ENCODE data around the gene ADCK2. TPM values are rescaled to one million over a fixed set of nuclear protein-coding genes. Genes with fewer than 3 reads are reported as not detected.
"Not testable (repeated sequence)": the region's sequence is repeated elsewhere in the genome, so short reads cannot be mapped to it uniquely, and the experiment has no call there.

The ADCK2 gene
- polyA plus RNA-seq, 1 of the 3 experiments (the other 2 are of a cell fraction) = 19.0 TPM

DNA sequence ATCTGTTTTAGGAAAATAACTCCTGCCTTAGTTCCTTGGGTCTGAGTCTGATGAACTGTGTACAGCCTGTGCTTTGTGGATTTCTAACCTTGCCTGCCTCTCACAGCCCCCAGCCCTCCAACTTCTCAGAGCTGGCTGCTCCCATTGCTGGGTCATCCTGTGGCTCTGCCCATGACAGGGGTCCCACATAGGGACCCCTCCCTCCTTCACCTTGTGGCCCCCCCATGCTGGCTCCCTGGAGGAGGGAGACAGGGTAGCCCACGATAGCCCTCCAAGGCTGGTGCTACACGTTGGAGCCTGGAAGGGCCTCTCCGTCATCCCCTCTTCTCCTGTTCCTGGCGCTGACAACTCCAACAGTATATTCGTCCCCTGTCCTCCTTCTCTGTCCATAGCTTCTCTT, 29.3 kb upstream of the ADCK2 start:
- WGBS (ENCODE audit: low lambda C conversion rate) = 90% methylated on average over 5 of the region's 5 CpGs

DNA sequence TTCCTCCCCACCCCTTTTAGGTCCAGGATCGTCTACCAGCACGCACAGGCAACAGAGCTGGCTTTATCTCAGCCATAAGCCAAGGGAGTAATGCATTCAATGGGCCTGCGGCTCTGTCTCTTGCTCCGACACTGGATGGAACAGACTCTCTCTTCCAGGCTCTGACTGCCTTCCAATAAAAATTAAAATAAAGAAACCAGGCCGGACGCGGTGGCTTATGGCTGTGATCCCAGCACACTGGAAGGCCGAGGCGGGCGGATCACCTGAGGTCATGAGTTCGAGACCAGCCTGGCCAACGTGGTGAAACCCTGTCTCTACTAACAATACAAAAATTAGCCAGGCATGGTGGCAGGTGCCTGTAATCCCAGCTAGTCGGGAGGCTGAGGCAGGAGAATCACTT, 28.0 kb upstream of the ADCK2 start:
- POLR2A ChIA-PET = not testable (repeated sequence)

More for the DNA sequence above, 29.3 kb upstream of the ADCK2 start:
- Histone ChIP-seq H3K27me3 (ENCODE audit: insufficient read depth) (no peaks in the 10 kb centered on the region), H3K4me3 (ENCODE audit: low read depth in 2 of 2, low read length in 1 of 2) (no peak overlapping the region), H3K9ac (no peak overlapping the region), H3F3A (replicated peaks; ENCODE audit: insufficient read depth) (peaks cover 7% of the 10 kb centered on the region), H3K79me2 (ENCODE audit: insufficient read depth) (no peaks in the 10 kb centered on the region), H3K4me2 (no peak overlapping the region), H2AFZ (ENCODE audit: low read depth) (no peak overlapping the region), H3K4me1 (ENCODE audit: control insufficient read depth in 1 of 2, insufficient read depth in 2 of 2, low read depth in 1 of 2, low read length in 1 of 2) (peaks cover 0 to 25% of the 10 kb centered on the region in 2 experiments; a peak in 2 of 4 replicates), H3K27ac (ENCODE audit: low read depth in 2 of 2, low read length in 1 of 2) (no peak overlapping the region), H3K9me3 (no peaks in the 10 kb centered on the region), H3K9me2 (no peaks in the 10 kb centered on the region), H4K20me1 (ENCODE audit: insufficient read depth) (no peaks in the 10 kb centered on the region), H3K36me3 (replicated peaks in 1 of 2; ENCODE audit: control insufficient read depth in 1 of 2, insufficient read depth in 2 of 2, low read length in 1 of 2) (no peaks in the 10 kb centered on the region)
- ChIA-PET CTCF (interaction anchor here (1.0 to 20.3 kb wide), 4 partner anchors 9 to 168 kb away, joined by 4 to 433 read pairs (median 24); no protein-coding TSS in a partner anchor), POLR2A (interaction anchor here (0.5 kb wide), 1 partner anchor 132 kb away, joined by 5 read pairs; no protein-coding TSS in a partner anchor)
- DNase-seq = no peak
- no peak for TF ChIP-seq FOXJ3 (CRISPR knock-in tag; IDR thresholded peaks at IDR 0.05)
- no peak for TF ChIP-seq MEF2A (IDR thresholded peaks at IDR 0.05; ENCODE audit: borderline replicate concordance, low read depth)
- no peak for TF ChIP-seq RCOR1 (IDR thresholded peaks at IDR 0.05; ENCODE audit: low read length)
- TF ChIP-seq, protein P1, sequence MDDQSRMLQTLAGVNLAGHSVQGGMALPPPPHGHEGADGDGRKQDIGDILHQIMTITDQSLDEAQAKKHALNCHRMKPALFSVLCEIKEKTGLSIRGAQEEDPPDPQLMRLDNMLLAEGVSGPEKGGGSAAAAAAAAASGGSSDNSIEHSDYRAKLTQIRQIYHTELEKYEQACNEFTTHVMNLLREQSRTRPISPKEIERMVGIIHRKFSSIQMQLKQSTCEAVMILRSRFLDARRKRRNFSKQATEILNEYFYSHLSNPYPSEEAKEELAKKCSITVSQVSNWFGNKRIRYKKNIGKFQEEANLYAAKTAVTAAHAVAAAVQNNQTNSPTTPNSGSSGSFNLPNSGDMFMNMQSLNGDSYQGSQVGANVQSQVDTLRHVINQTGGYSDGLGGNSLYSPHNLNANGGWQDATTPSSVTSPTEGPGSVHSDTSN (IDR thresholded peaks at IDR 0.05) = no peak
- TF ChIP-seq, protein P2, sequence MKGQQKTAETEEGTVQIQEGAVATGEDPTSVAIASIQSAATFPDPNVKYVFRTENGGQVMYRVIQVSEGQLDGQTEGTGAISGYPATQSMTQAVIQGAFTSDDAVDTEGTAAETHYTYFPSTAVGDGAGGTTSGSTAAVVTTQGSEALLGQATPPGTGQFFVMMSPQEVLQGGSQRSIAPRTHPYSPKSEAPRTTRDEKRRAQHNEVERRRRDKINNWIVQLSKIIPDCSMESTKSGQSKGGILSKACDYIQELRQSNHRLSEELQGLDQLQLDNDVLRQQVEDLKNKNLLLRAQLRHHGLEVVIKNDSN (IDR thresholded peaks at IDR 0.05; ENCODE audit: borderline replicate concordance, low read depth) = no peak
- no peak for TF ChIP-seq RFX5 (IDR thresholded peaks at IDR 0.05; ENCODE audit: low read length)
- no peak for TF ChIP-seq CHD2 (IDR thresholded peaks at IDR 0.05; ENCODE audit: low read length, partially characterized antibody)
- no peak for TF ChIP-seq GATA2 (CRISPR knock-in tag; IDR thresholded peaks at IDR 0.05)
- no peak for TF ChIP-seq TEAD4 (IDR thresholded peaks at IDR 0.05; ENCODE audit: borderline replicate concordance, insufficient read depth)
- no peak for TF ChIP-seq EP300 (IDR thresholded peaks at IDR 0.05; ENCODE audit: borderline replicate concordance in 1 of 2, low read depth in 1 of 2, low read length in 1 of 2)
- TF ChIP-seq SMC3 (IDR thresholded peaks at IDR 0.05; ENCODE audit: low read depth, low read length) = no peak
- TF ChIP-seq TAF1 (IDR thresholded peaks at IDR 0.05; ENCODE audit: borderline replicate concordance, low read depth, low read length) = no peak
- no peak for TF ChIP-seq ELF1 (IDR thresholded peaks at IDR 0.05)
- TF ChIP-seq, protein P3, sequence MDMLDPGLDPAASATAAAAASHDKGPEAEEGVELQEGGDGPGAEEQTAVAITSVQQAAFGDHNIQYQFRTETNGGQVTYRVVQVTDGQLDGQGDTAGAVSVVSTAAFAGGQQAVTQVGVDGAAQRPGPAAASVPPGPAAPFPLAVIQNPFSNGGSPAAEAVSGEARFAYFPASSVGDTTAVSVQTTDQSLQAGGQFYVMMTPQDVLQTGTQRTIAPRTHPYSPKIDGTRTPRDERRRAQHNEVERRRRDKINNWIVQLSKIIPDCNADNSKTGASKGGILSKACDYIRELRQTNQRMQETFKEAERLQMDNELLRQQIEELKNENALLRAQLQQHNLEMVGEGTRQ (IDR thresholded peaks at IDR 0.05; ENCODE audit: borderline replicate concordance, low read depth, low read length) = no peak
- TF ChIP-seq EZH2phosphoT487 (IDR thresholded peaks at IDR 0.05; ENCODE audit: borderline replicate concordance, low read depth) = no peak
- no peak for TF ChIP-seq RAD21 (IDR thresholded peaks at IDR 0.05; ENCODE audit: low read length)

More for the DNA sequence above, 28.0 kb upstream of the ADCK2 start:
- H3K9ac ChIP-seq; H3K79me2 ChIP-seq (ENCODE audit: insufficient read depth); H3K27me3 ChIP-seq (ENCODE audit: insufficient read depth); H3K27ac ChIP-seq (ENCODE audit: low read depth in 2 of 2, low read length in 1 of 2); DNase-seq; H3K9me2 ChIP-seq; H4K20me1 ChIP-seq (ENCODE audit: insufficient read depth); H3K4me2 ChIP-seq; H3F3A ChIP-seq (replicated peaks; ENCODE audit: insufficient read depth); H3K36me3 ChIP-seq (replicated peaks in 1 of 2; ENCODE audit: control insufficient read depth in 1 of 2, insufficient read depth in 2 of 2, low read length in 1 of 2); H3K4me3 ChIP-seq (ENCODE audit: low read depth in 2 of 2, low read length in 1 of 2); H3K9me3 ChIP-seq; H2AFZ ChIP-seq (ENCODE audit: low read depth): not testable (repeated sequence)
- 91% methylated on average over 13 of the region's 13 CpGs for WGBS (ENCODE audit: low lambda C conversion rate)
- CTCF ChIA-PET = interaction anchor here (1.3 to 20.3 kb wide), 4 partner anchors 8 to 151 kb away, joined by 5 to 433 read pairs (median 24); no protein-coding TSS in a partner anchor
- H3K4me1 ChIP-seq (ENCODE audit: control insufficient read depth in 1 of 2, insufficient read depth in 2 of 2, low read depth in 1 of 2, low read length in 1 of 2) = peaks cover 0 to 20% of the 10 kb centered on the region in 2 experiments; a peak in 2 of 4 replicates

Data from SK-N-SH (cell line).